T47D (cell line): ENCODE results near the gene MTERF4.

Experiments used
- DNase-seq, 2 experiments: peaks; one replicate each; pipeline versions ENCODE4 v3.0.0 to v3.0.0-alpha.2; 2011 to 2012; ENCODE audit warnings: low read depth in 1 of 2, low spot score in 1 of 2
- JUND ChIP-seq: IDR thresholded peaks from 2 replicates; pipeline ENCODE4 v1.6.1; 2012; ENCODE audit warnings: low read depth
- in situ Hi-C: cut with HindIII; loops from 2 replicates; pipeline ENCODE4 v1.10.0; 2016; ENCODE audit warnings: low sequenced_read_pairs, low pct_unique_long_range_greater_than_20kb

MTERF4 gene

DNA sequence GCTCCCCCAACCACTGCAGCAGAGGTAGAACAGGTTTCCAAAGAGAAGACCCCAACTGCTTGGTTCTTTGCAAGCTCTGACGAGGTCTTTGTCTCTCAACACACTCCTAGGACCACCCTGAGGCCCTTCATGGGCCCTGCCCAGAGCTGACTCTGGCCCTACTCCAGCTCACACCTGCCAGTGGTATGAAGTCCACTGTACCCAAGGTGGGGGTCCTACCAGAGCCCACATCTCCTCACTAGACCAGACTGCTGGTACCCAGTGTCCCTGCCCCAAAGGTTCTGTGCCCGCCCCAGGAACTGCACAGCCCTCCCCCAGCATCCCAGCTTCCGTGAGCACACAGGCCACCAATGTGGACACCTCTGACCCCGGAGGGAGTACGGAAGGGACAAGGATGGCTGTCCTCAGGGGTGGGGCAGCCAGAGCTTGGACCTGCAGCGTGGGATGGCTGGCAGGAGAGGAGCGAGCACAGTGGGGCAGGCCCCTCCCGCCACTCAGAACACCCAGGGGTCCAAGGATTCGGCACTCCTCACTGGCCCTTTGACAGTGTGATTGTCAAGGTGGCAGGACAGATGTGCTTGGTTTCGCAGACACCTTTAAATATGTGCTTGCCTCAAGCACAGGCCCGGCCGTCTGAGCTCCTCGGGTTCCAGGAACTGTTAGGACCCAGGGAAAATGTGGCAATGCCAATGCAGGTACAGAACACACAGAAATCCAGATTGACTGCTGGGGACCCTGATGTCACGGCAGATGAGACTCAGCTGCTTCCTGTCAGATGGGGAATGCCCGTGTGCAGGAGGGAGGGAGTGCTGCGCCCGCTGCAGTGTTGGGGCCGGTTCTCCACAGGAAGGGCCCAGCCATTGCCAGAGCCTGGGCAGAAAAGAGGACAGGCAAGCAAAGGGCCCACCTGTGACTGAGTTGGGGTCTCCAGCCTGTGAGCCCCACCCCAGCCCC, 51.2 kb downstream of the MTERF4 start:
- in situ Hi-C loops, result no loop called here
- no peak for TF ChIP-seq JUND
- no peak for DNase-seq

DNA sequence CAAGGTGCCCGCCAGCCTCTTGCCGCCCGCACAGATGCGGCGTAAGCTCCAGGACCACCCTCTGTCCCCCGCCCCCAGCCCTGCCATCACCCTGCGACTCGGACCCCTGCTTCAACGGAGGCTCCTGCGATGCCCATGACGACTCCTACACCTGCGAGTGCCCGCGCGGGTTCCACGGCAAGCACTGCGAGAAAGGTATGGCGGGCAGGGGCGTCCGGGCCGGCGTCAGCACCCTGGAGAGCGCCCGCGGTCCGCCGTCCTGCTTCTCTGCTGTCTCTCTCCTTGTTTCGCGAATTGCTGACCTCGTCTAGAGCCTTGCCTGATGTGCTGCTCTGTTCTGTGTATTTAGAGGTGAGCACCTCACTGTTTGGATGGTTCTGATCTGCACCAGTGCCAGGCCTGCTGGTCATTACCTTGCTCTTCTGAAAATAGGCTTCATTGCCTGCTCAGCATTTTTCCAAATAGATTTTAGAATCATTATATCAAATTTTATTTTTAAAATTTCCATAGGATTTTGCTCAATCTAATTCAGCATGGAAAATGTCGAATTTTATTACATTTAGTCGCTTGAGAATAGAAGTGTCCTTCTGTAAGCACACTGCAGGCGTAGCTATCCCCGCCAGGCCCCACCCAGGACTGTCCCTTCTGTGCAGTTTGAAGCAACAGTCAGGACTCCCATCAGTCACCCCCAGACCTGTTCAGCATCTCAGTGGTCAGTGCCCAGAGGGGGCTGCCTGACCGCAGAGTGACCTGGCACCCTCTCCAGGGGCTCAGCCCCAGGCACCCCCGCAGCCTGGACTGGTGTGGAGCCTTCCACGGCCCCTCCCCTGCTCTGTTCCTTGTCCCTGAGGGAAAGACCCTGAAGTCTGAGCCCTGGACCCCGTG, 52.1 kb downstream of the MTERF4 start:
- DNase-seq, result no peak
- in situ Hi-C loops, result no loop called here
- no peak for TF ChIP-seq JUND

DNA sequence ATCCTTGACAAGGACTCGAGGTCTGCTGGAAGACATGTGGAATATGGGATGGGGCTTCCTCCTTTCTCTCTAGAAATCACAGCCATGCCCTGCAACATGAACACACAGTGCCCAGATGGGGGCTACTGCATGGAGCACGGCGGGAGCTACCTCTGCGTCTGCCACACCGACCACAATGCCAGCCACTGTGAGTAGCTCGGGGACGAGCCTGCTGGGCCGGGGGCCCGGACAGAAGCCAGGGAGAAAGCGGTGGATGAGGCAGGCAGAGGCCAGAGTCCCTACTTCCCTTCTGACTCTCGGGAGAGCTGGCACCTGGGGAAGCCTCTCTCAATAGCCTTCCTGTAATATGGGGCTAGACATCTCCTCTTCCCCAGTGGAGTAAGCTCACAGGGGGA, 53.1 kb downstream of the MTERF4 start:
- TF ChIP-seq JUND, result no peak
- in situ Hi-C loops, result no loop called here
- DNase-seq, result no peak

DNA sequence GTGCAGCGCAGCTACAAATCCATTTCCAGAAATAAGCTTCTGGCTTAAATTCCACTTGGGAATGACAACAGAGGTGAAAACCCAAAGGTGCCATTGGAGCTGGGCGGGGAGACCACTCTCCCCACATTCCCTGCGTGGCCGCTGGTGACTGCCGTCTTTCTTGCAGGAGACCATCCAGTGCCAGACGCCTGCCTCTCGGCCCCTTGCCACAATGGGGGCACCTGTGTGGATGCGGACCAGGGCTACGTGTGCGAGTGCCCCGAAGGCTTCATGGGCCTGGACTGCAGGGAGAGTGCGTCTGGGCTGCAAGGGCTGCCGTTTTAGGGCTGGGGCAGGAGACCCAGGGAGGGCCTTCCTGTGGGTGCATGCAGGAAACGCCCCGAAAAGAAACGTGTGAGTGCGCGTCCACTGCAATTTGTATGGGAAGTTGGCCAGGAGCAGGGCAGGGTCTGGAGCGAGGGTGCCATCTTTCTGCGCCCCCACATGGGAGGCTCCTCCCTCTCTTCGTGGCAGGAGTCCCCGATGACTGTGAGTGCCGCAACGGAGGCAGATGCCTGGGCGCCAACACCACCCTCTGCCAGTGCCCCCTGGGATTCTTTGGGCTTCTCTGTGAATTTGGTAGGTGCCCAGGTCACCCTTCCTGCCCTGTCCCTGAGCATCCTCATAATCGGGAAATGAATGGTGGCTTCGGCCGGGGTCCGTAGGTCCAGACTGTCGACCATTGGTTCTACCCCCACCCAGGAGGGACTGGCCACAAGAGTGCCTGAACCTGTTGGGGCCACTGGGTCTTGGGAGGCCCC, 53.7 kb downstream of the MTERF4 start:
- no peak for DNase-seq
- in situ Hi-C loops, result no loop called here
- no peak for TF ChIP-seq JUND

DNA sequence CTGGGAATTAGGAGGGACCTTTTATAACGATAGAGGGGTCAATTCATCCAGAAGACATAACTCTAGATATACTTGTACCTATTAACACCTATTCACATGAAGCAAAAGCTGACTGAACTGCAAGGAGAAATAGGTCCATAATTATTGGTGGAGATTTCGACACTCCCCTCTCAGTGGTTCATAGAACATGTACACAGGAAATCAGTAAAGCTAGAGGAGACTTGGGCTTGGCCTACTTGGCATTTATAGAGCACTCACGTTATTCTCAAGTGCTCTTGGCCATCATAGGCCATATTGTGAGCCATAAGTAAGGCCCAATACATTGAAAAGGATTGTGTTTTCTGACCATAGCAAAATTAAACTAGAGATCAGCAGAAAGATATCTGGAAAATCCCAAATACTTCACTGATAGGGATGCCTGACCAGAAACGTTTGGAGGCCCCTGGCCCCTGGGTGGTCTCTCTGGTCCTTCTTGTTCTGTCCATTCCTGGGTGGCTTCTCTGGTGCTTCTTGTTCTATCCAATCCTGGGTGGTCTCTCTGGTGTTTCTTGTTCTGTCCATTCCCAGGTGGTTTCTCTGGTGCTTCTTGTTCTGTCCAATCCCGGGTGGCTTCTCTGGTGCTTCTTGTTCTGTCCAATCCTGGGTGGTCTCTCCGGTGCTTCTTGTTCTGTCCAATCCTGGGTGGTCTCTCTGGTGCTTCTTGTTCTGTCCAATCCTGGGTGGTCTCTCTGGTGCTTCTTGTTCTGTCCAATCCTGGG, 54.7 kb downstream of the MTERF4 start:
- TF ChIP-seq JUND, result no peak
- DNase-seq, result no peak
- in situ Hi-C loops, result no loop called here
